ENCODE results near the gene IDI2.
A peak's percentile ranks its signal among the peaks of the same experiment; 100 is the strongest.

Gene IDI2

DNA sequence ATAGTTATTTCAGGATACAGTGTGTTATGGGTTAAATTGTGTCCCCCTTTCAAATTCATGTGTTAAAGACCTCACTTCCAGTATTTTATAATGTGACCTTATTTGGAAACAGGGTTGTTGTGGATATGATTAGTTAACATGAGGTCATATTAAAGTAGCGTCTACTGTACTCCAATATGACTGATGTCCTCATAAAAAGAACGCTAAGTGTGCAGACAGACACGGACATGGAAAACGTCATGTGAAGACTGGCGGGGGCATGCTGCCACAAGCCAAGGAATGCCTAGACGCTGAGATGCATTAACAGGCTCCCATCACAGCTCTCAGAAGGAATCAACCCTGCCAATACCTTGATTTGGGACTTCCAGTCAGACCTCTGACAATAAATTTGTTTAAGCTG, 29.0 kb upstream of the IDI2 start:
- Histone ChIP-seq H3K79me2 (ENCODE audit: insufficient read depth, low read length) (peaks cover 44% of the 10 kb centered on the region), H3F3A (ENCODE audit: insufficient read depth, low read length) (peaks cover 8% of the 10 kb centered on the region; the same call in 1 of the 2 replicates), H3K36me3 (ENCODE audit: insufficient read depth, low read length) (peaks cover 55% of the 10 kb centered on the region; the same call in 1 of the 2 replicates), H3K9me3 (ENCODE audit: low read length) (no peaks in the 10 kb centered on the region), H3K27ac (ENCODE audit: low read depth, low read length, poor library complexity, severe bottlenecking) (peak overlapping the region; percentile 14), H3K9ac (ENCODE audit: low read length) (peak overlapping the region; percentile 95; the same call in 1 of the 2 replicates), H2AFZ (ENCODE audit: low read length) (no peak overlapping the region), H3K4me2 (ENCODE audit: low read length) (peak overlapping the region; percentile 78), H4K20me1 (ENCODE audit: insufficient read depth, low read length) (no peaks in the 10 kb centered on the region), H3K4me3 (ENCODE audit: low read depth, low read length, poor library complexity, severe bottlenecking) (peak overlapping the region; percentile 91), H3K4me1 (ENCODE audit: insufficient read depth, low read length, severe bottlenecking) (peaks cover 45% of the 10 kb centered on the region), H3K27me3 (ENCODE audit: insufficient read depth, low read length) (no peaks in the 10 kb centered on the region), H3K9me2 (ENCODE audit: low read depth, low read length) (no peaks in the 10 kb centered on the region)
- TF ChIP-seq EZH2 (IDR thresholded peaks at IDR 0.05; ENCODE audit: borderline replicate concordance, low read length): no peak
- TF ChIP-seq, protein P1, sequence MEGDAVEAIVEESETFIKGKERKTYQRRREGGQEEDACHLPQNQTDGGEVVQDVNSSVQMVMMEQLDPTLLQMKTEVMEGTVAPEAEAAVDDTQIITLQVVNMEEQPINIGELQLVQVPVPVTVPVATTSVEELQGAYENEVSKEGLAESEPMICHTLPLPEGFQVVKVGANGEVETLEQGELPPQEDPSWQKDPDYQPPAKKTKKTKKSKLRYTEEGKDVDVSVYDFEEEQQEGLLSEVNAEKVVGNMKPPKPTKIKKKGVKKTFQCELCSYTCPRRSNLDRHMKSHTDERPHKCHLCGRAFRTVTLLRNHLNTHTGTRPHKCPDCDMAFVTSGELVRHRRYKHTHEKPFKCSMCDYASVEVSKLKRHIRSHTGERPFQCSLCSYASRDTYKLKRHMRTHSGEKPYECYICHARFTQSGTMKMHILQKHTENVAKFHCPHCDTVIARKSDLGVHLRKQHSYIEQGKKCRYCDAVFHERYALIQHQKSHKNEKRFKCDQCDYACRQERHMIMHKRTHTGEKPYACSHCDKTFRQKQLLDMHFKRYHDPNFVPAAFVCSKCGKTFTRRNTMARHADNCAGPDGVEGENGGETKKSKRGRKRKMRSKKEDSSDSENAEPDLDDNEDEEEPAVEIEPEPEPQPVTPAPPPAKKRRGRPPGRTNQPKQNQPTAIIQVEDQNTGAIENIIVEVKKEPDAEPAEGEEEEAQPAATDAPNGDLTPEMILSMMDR (IDR thresholded peaks at IDR 0.05; ENCODE audit: low read length): no peak

DNA sequence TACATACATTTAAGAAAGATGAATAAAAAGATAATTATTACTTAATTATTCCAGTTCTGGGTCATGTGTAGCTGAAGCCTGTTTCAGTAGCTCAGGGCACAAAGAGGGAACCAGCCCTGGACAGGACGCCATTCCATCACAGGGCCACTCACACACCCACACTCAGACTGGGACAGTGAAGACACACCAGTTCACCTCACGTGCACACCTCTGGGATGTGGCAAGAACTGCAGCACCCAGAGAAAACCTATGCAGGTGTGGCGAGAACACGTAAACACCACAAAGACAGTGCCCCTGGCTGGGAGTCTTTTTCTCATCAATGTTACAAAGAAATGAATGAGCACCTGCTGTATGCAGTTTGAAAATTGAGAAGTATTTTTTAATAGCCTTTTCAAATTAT, 24.9 kb upstream of the IDI2 start:
- Histone ChIP-seq H3K27me3 (ENCODE audit: insufficient read depth, low read length) (no peaks in the 10 kb centered on the region), H3K27ac (ENCODE audit: low read depth, low read length, poor library complexity, severe bottlenecking) (peak overlapping the region; percentile 94), H3K36me3 (ENCODE audit: insufficient read depth, low read length) (peaks cover 63% of the 10 kb centered on the region), H3F3A (ENCODE audit: insufficient read depth, low read length) (peaks cover 8% of the 10 kb centered on the region; the same call in 1 of the 2 replicates), H2AFZ (ENCODE audit: low read length) (no peak overlapping the region), H3K9me3 (ENCODE audit: low read length) (no peaks in the 10 kb centered on the region), H3K4me1 (ENCODE audit: insufficient read depth, low read length, severe bottlenecking) (peaks cover 45% of the 10 kb centered on the region), H3K4me3 (ENCODE audit: low read depth, low read length, poor library complexity, severe bottlenecking) (peak overlapping the region; percentile 95), H3K9me2 (ENCODE audit: low read depth, low read length) (no peaks in the 10 kb centered on the region), H3K4me2 (ENCODE audit: low read length) (peak overlapping the region; percentile 82), H3K9ac (ENCODE audit: low read length) (peak overlapping the region; percentile 94), H4K20me1 (ENCODE audit: insufficient read depth, low read length) (no peaks in the 10 kb centered on the region), H3K79me2 (ENCODE audit: insufficient read depth, low read length) (peaks cover 43% of the 10 kb centered on the region)
- TF ChIP-seq, protein P1 (IDR thresholded peaks at IDR 0.05; ENCODE audit: low read length): peak; percentile 22; the same call in 1 of the 2 replicates
- no peak for TF ChIP-seq EZH2 (IDR thresholded peaks at IDR 0.05; ENCODE audit: borderline replicate concordance, low read length)

DNA sequence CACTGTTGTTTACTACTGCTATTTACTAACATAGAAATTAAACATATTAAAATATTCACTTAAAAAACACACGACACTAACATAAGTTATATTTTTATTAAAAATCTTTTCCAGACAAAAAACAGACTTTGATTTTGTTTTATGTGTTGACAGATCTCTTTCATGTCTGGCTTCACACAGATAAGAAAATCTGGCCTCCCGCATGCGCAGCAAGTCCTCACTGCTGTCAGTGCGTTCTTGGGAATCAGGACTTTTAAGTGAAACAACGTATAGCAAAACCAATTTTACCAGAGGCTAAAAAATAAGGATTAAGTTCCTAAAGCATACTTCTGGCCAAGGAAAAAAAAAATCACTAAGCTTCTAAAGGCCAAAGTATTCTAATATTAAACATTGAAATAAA, 24.5 kb upstream of the IDI2 start:
- H3K4me3 ChIP-seq (ENCODE audit: low read depth, low read length, poor library complexity, severe bottlenecking): peak overlapping the region; percentile 95
- H3K4me2 ChIP-seq (ENCODE audit: low read length): peak overlapping the region; percentile 82
- peaks cover 45% of the 10 kb centered on the region for H3K4me1 ChIP-seq (ENCODE audit: insufficient read depth, low read length, severe bottlenecking)
- H3K79me2 ChIP-seq (ENCODE audit: insufficient read depth, low read length): peaks cover 43% of the 10 kb centered on the region
- H3K27ac ChIP-seq (ENCODE audit: low read depth, low read length, poor library complexity, severe bottlenecking): peak overlapping the region; percentile 94
- TF ChIP-seq EZH2 (IDR thresholded peaks at IDR 0.05; ENCODE audit: borderline replicate concordance, low read length): no peak
- TF ChIP-seq, protein P1 (IDR thresholded peaks at IDR 0.05; ENCODE audit: low read length): no peak
- H3K9me3 ChIP-seq (ENCODE audit: low read length): no peaks in the 10 kb centered on the region
- peaks cover 8% of the 10 kb centered on the region; the same call in 1 of the 2 replicates for H3F3A ChIP-seq (ENCODE audit: insufficient read depth, low read length)
- H2AFZ ChIP-seq (ENCODE audit: low read length): no peak overlapping the region
- H3K36me3 ChIP-seq (ENCODE audit: insufficient read depth, low read length): peaks cover 67% of the 10 kb centered on the region
- no peaks in the 10 kb centered on the region for H4K20me1 ChIP-seq (ENCODE audit: insufficient read depth, low read length)
- H3K27me3 ChIP-seq (ENCODE audit: insufficient read depth, low read length): no peaks in the 10 kb centered on the region
- H3K9ac ChIP-seq (ENCODE audit: low read length): peak overlapping the region; percentile 94
- H3K9me2 ChIP-seq (ENCODE audit: low read depth, low read length): no peaks in the 10 kb centered on the region
